Fibroblast of lung (primary cell): ENCODE data around the gene ANK2. TPM values are rescaled to one million over a fixed set of nuclear protein-coding genes. Genes with fewer than 3 reads are reported as not detected.

Source experiments
- DNase-seq, 2 donors: peaks; one replicate each; pipeline versions ENCODE4 v3.0.0 to v3.0.0-alpha.2; 2010; ENCODE audit warnings: low read depth in 2 of 2
- H2AFZ ChIP-seq: 2 replicates; pipeline ENCODE4 v1.5.1; 2012; ENCODE audit warnings: low read length, control low read depth, inconsistent platforms
- H3K27ac ChIP-seq: 2 replicates; pipeline ENCODE4 v1.5.1; 2011; ENCODE audit warnings: low read length, control low read depth; ENCODE audit not compliant: insufficient read depth
- H3K27me3 ChIP-seq: 2 replicates; pipeline ENCODE4 v1.5.1; 2011; ENCODE audit warnings: mild to moderate bottlenecking, low read length; ENCODE audit not compliant: control insufficient read depth, insufficient read depth
- H3K36me3 ChIP-seq: 2 replicates; pipeline ENCODE4 v1.5.1; 2011; ENCODE audit warnings: low read length; ENCODE audit not compliant: control insufficient read depth, insufficient read depth
- H3K4me1 ChIP-seq: 2 replicates; pipeline ENCODE4 v1.5.1; 2011; ENCODE audit warnings: low read length; ENCODE audit not compliant: control insufficient read depth, insufficient read depth; ENCODE audit errors: extremely low read depth
- H3K4me2 ChIP-seq: 2 replicates; pipeline ENCODE4 v1.5.1; 2011; ENCODE audit warnings: low read length, control low read depth; ENCODE audit not compliant: insufficient read depth; ENCODE audit errors: extremely low read depth
- H3K4me3 ChIP-seq, 4 experiments: fragments of 200-600 bp in 1 of 4; sonication (generic) in 1 of 4; replicated peaks in 1 of 4; 2 replicates each; pipeline ENCODE4 v1.5.1; 2011 to 2016; ENCODE audit warnings: low read length in 4 of 4, low read depth in 3 of 4, mild to moderate bottlenecking in 3 of 4, control low read depth in 2 of 4, inconsistent platforms in 1 of 4, mixed read lengths in 1 of 4; ENCODE audit not compliant: insufficient read depth in 1 of 4; ENCODE audit errors: control extremely low read depth in 1 of 4
- H3K79me2 ChIP-seq: 2 replicates; pipeline ENCODE4 v1.5.1; 2012; ENCODE audit warnings: mild to moderate bottlenecking, low read length, inconsistent platforms; ENCODE audit not compliant: control insufficient read depth, insufficient read depth
- H3K9ac ChIP-seq: 2 replicates; pipeline ENCODE4 v1.5.1; 2011; ENCODE audit warnings: mild to moderate bottlenecking, low read length, control low read depth; ENCODE audit not compliant: insufficient read depth
- H3K9me3 ChIP-seq: 2 replicates; pipeline ENCODE4 v1.5.1; 2012; ENCODE audit warnings: low read depth, low read length; ENCODE audit not compliant: control insufficient read depth, insufficient read depth
- H4K20me1 ChIP-seq: 2 replicates; pipeline ENCODE4 v1.5.1; 2011; ENCODE audit warnings: low read length; ENCODE audit not compliant: control insufficient read depth, insufficient read depth; ENCODE audit errors: extremely low read depth
- EZH2 ChIP-seq: IDR thresholded peaks from 2 replicates; pipeline ENCODE4 v1.5.1; 2012; ENCODE audit warnings: low read length, control low read depth, mild to moderate bottlenecking; ENCODE audit errors: missing control alignments
- polyA plus RNA-seq, 2 donors: library from polyadenylated mRNA; depleted of rRNA in 1 of 2; stranded (reverse) in 1 of 2; unstranded in 1 of 2; fragments of >200 nt; gene quantifications; 2 replicates each; pipeline ENCODE4 v1.2.1, GENCODE V29; 2011 to 2012; ENCODE audit warnings: missing spikeins in 1 of 2
- total RNA-seq: library from RNA; depleted of rRNA; stranded (reverse); fragments of >200 nt; gene quantifications from 2 replicates; pipeline ENCODE4 v1.2.1, GENCODE V29; 2014
- TF ChIP-seq, protein P1 (sequence below), 2 donors: IDR thresholded peaks in 1 of 2; conservative IDR thresholded peaks in 1 of 2; 1 replicate in 1 of 2; 2 replicates in 1 of 2; pipeline ENCODE4 v1.5.1; 2011 to 2012; ENCODE audit warnings: low read length in 2 of 2, control low read depth in 1 of 2, inconsistent platforms in 1 of 2, low read depth in 1 of 2, mild to moderate bottlenecking in 1 of 2

ANK2 gene
- total and polyA plus RNA-seq, 2 donors (not counting 1 experiment from before 2014, with no cell fraction given): 10.9 to 95.1 TPM

DNA sequence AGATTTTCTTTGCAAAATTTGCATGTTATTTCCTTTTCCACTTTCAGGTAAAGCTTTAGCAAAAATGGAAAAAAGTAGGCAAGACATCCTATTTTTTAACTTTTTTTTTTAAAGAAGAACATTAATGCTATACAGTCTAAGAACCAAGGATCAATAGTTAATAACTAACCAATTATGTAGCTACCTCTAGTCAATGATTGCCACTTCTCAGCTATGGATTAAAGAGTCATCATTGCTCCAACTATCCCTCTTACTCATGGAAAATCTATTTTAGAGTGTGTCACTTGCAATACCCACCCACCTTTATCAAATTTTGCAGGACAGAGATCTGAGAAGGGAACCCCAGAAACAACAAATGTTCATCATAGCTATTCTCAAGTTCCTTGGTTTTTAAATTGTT, 223.1 kb downstream of the ANK2 start:
- TF ChIP-seq, protein P1, sequence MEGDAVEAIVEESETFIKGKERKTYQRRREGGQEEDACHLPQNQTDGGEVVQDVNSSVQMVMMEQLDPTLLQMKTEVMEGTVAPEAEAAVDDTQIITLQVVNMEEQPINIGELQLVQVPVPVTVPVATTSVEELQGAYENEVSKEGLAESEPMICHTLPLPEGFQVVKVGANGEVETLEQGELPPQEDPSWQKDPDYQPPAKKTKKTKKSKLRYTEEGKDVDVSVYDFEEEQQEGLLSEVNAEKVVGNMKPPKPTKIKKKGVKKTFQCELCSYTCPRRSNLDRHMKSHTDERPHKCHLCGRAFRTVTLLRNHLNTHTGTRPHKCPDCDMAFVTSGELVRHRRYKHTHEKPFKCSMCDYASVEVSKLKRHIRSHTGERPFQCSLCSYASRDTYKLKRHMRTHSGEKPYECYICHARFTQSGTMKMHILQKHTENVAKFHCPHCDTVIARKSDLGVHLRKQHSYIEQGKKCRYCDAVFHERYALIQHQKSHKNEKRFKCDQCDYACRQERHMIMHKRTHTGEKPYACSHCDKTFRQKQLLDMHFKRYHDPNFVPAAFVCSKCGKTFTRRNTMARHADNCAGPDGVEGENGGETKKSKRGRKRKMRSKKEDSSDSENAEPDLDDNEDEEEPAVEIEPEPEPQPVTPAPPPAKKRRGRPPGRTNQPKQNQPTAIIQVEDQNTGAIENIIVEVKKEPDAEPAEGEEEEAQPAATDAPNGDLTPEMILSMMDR (conservative IDR thresholded peaks at IDR 0.05 in 1 of 2, IDR thresholded peaks at IDR 0.05 in 1 of 2; ENCODE audit: low read depth in 1 of 2, low read length in 2 of 2): no peak
- TF ChIP-seq EZH2: no peak
- H2AFZ ChIP-seq: no peak overlapping the region
- H3K9ac ChIP-seq: no peak overlapping the region
- no peak overlapping the region for H3K4me3 ChIP-seq
- no peaks in the 10 kb centered on the region for H3K9me3 ChIP-seq
- DNase-seq: no peak
- no peaks in the 10 kb centered on the region for H3K36me3 ChIP-seq
- no peak overlapping the region for H3K27ac ChIP-seq
- H3K4me2 ChIP-seq: no peak overlapping the region
- no peaks in the 10 kb centered on the region for H3K4me1 ChIP-seq
- H3K79me2 ChIP-seq: no peaks in the 10 kb centered on the region
- H4K20me1 ChIP-seq: no peaks in the 10 kb centered on the region
- no peaks in the 10 kb centered on the region for H3K27me3 ChIP-seq

DNA sequence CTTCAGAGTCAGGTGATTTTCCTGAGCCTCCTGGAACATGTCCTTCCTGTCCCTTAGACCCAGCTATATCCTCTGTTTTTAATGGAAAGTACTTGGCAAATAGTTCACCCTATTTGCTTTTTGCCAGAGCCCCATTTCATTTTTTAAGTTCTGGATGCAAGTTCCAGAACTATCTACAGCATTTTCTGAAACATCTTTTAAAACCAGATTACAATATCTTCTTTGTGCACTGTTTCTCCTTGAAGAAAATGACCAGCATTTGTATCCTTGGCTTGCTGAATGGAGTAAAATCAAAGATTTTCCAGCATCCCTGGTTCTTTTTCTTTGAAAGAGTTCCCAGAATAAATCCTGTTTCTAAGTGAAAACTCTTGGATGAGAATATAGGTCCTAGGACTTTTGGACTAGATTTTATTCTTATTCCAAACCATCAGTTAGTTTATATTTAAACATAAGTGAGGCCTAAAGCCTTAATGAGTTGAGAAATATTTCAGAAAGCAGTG, 224.3 kb downstream of the ANK2 start:
- Histone ChIP-seq H4K20me1 (no peaks in the 10 kb centered on the region), H3K36me3 (no peaks in the 10 kb centered on the region), H3K4me3 (no peak overlapping the region), H3K4me2 (no peak overlapping the region), H3K27me3 (no peaks in the 10 kb centered on the region), H3K79me2 (no peaks in the 10 kb centered on the region), H3K9ac (no peak overlapping the region), H2AFZ (no peak overlapping the region), H3K9me3 (no peaks in the 10 kb centered on the region), H3K27ac (no peak overlapping the region), H3K4me1 (no peaks in the 10 kb centered on the region)
- no peak for TF ChIP-seq EZH2
- TF ChIP-seq, protein P1 (conservative IDR thresholded peaks at IDR 0.05 in 1 of 2, IDR thresholded peaks at IDR 0.05 in 1 of 2; ENCODE audit: low read depth in 1 of 2, low read length in 2 of 2): no peak
- no peak for DNase-seq

DNA sequence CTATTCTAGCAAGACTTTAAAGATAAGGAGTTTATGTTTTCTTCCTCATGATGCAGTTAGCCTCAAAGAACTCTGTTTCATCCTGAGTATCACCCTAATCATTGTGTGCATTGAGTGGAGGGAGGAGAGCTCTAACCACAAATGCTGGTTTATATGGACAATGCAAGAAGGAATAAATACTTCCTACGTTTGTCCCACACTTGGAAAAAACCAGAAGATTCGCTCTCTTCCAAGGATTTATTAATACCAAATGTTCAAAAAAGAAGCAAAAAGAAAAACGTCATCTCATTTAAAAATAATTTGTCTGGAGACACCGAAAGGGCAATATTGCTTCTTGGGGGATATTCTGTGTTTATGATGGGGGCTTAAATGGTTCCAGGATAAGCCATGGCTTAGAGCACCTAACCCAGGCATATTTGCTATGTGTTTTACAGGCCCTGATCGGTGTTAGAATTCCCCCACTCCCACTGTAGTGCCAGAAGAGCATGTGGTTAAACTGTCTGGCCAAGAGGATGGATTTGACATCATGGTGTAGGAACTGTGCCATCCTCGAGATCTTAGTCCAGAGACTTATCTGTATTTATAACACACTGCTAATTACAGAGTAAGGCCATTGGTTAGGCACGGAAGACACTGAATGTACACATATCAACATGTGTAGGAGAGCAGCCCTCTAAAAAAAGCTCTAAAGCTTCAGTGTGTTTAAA, 227.2 kb downstream of the ANK2 start:
- Histone ChIP-seq H3K9ac (no peak overlapping the region), H3K4me2 (no peak overlapping the region), H3K79me2 (no peaks in the 10 kb centered on the region), H3K9me3 (no peaks in the 10 kb centered on the region), H3K36me3 (no peaks in the 10 kb centered on the region), H2AFZ (peak overlapping the region; percentile 16), H3K4me1 (no peaks in the 10 kb centered on the region), H3K27me3 (no peaks in the 10 kb centered on the region), H4K20me1 (no peaks in the 10 kb centered on the region), H3K4me3 (no peak overlapping the region), H3K27ac (no peak overlapping the region)
- TF ChIP-seq, protein P1 (conservative IDR thresholded peaks at IDR 0.05 in 1 of 2, IDR thresholded peaks at IDR 0.05 in 1 of 2; ENCODE audit: low read depth in 1 of 2, low read length in 2 of 2): no peak
- no peak for TF ChIP-seq EZH2
- no peak for DNase-seq
